ENCODE data around the gene QRFPR.
"Not testable (repeated sequence)": the region's sequence is repeated elsewhere in the genome, so short reads cannot be mapped to it uniquely, and the experiment has no call there.

Gene QRFPR

GRCh38 chr4:121338518-121338917 lies 42.3 kb downstream of the QRFPR start:
- DNase-seq, result no peak

GRCh38 chr4:121336706-121337105 lies 44.1 kb downstream of the QRFPR start:
- DNase-seq, result no peak

GRCh38 chr4:121330180-121330665 lies 50.6 kb downstream of the QRFPR start:
- DNase-seq, result no peak

DNA sequence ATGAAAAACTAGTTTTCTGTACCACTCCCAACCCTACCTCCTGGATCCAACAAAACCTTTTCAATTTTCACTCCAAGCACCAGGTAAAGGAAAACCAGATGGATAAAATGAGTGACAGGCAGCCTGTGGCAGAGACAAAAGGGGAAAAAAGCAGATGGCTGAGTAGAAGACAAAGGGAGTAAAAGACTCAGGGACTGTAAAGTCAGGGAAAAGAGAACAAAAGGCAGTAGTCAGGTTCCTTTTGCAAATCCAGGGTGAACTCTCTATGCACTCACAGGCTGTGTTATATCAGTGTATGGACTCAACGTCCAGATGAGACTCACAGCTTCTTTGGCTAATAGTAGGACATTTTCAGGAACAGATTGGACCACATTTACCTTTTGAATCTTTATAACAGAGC lies 54.2 kb downstream of the QRFPR start:
- no peak for DNase-seq

- no peak for DNase-seq
Measured at GRCh38 chr4:121324331-121324730, 56.5 kb downstream of the QRFPR start.

- no peak for DNase-seq
Measured at GRCh38 chr4:121321466-121321865, 59.4 kb downstream of the QRFPR start.

GRCh38 chr4:121316091-121316490 lies 64.7 kb downstream of the QRFPR start:
- no peak for DNase-seq

DNA sequence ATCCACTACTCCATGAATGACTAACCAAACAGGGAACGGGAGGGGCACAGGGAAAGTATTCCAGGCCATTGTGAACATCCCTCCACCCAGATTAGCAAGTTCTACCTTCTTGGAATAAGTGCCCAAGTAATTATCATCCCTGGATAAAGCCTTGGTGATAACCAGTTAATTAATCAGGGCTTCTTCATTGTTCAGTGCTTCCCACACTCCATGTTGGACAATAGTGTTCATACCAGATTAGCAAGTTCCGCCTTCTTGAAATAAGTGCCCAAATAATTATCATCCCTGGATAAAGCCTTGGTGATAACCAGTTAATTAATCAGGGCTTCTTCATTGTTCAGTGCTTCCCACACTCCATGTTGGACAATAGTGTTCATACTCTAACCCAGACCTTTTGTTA lies 67.4 kb downstream of the QRFPR start:
- DNase-seq, result not testable (repeated sequence)

- DNase-seq, result no peak
Measured at GRCh38 chr4:121308828-121309227, 72.0 kb downstream of the QRFPR start.

GRCh38 chr4:121308328-121308663 lies 72.5 kb downstream of the QRFPR start:
- DNase-seq, result no peak

DNA sequence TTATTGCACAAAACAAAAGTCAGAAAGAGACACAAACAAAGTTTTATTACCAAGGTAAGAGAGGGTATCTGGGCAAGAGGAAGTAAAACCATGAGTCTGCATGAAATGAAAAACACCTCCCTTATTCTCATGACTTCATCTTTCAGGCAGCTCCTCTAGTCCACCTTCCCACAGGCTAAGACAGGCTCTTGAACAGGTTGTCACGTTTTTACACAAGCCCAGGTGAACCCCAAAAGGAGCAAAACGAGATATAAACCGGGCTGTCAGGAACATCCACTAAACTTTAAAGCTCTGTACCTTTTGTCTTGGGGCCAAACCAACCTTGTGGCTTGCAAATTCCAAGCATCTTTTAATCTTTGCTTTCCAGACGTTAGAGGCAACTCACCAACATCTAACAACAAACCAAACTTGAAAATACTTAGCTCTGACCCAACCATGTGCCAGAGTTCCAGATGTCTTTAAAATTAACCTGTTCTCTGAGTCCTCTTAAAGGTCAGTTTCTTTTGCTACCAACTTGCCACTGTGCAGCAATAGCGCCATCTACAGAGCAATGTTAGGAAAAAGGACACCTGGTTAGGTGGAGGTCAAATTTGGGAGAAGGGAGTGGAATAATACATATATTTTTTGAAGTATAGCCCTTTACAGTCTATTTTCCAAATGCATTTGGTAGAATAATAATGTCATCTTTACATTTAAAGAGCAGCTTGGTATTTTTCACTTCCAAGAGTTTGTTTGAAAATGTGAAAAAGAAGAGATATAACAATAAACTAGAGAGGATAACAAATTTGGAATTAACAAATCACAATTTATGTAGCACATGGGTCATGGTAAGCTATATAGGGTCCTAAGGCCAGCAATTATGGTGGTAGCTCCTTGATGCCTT lies 73.1 kb downstream of the QRFPR start:
- DNase-seq, result no peak

- DNase-seq, result no peak
Measured at GRCh38 chr4:121306931-121307330, 73.9 kb downstream of the QRFPR start.

DNA sequence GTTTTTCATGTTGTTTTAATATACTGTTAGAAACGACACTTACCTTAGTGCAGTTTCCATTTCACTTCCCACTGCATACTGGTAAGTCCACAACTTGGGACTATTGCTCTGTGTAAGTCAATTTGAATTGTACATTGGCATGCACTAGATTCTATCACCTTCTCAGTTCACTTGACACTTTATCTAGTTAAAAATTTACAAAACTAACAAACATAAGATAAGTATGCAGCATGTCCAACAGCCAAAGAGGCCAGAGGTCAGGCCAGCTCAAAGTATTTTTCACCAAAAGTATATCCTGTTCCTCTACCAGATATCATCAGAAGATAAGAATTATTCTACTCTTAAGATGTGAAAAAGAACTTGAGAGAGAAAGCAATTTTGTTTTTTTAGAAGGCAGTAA lies 75.9 kb downstream of the QRFPR start:
- DNase-seq, result no peak

- no peak for DNase-seq
Measured at GRCh38 chr4:121299367-121299766, 81.5 kb downstream of the QRFPR start.

DNA sequence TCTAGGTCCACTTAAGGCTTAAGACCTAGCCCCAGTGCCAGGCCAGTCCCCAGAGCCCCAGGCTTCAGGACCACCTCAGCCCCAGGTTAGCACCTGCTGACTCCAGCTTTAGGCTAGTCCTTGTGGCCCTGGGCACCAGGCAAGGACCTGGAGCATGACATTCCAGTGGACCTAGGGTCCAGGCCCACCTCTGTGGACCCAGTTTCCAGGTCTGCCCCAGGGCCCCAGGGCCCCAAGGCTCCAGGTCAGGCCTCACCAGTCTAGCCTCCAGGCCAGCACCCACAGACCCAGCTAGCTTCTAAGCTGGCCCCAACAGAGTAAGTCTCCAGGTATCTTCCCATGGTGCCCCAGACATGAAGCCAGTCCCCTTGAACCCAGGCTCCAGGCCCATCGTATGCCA lies 97.5 kb downstream of the QRFPR start:
- no peak for DNase-seq

GRCh38 chr4:121280425-121280824 lies 100.4 kb downstream of the QRFPR start:
- DNase-seq, result no peak

- DNase-seq, result no peak
Measured at GRCh38 chr4:121278811-121279368, 101.9 kb downstream of the QRFPR start.
